IgD-negative memory B cell (primary cell): Measurements from ENCODE around the gene EYS. TPM values are rescaled to one million over a fixed set of nuclear protein-coding genes. Genes with fewer than 3 reads are reported as not detected.

Source experiments
- H3K27ac Mint-ChIP-seq, 3 donors: one replicate each; pipeline ENCODE4 v1.8.0; 2020 to 2022; ENCODE audit warnings: mild to moderate bottlenecking in 3 of 3, mixed read lengths in 3 of 3, moderate library complexity in 1 of 3
- H3K27me3 Mint-ChIP-seq: one replicate; pipeline ENCODE4 v1.8.0; 2021; ENCODE audit warnings: mixed read lengths
- H3K36me3 Mint-ChIP-seq: one replicate; pipeline ENCODE4 v1.8.0; 2020; ENCODE audit warnings: mild to moderate bottlenecking, mixed read lengths
- H3K4me1 Mint-ChIP-seq, 3 donors: one replicate each; pipeline ENCODE4 v1.8.0; 2020 to 2022; ENCODE audit warnings: mixed read lengths in 3 of 3, mild to moderate bottlenecking in 1 of 3
- H3K4me3 Mint-ChIP-seq, 4 donors: one replicate each; pipeline ENCODE4 v1.8.0; 2020 to 2022; ENCODE audit warnings: mild to moderate bottlenecking in 4 of 4, mixed read lengths in 4 of 4, moderate library complexity in 3 of 4
- H3K9me3 Mint-ChIP-seq, 3 donors: one replicate each; pipeline ENCODE4 v1.8.0; 2020 to 2021; ENCODE audit warnings: mixed read lengths in 3 of 3, mild to moderate bottlenecking in 1 of 3
- polyA plus RNA-seq: library from polyadenylated mRNA; unstranded; fragments of 300-500 nt; fragmentation: Illumina TruSeq; gene quantifications from one replicate; pipeline ENCODE4 v1.2.3, GENCODE V29; 2021

Gene EYS
- polyA plus RNA-seq, 1 donor from 2014 or later: 0.04 TPM

- Mint-ChIP-seq H3K27ac (no peak overlapping the region), H3K4me1 (no peaks in the 10 kb centered on the region), H3K4me3 (no peak overlapping the region), H3K9me3 (peaks cover 0 to 15% (median 0%) of the 10 kb centered on the region in 3 donors), H3K36me3 (no peaks in the 10 kb centered on the region), H3K27me3 (no peaks in the 10 kb centered on the region)
Observed at GRCh38 chr6:64838726-64839125, 868.3 kb downstream of the EYS start.

GRCh38 chr6:64831680-64832079 is 875.3 kb downstream of the EYS start:
- Mint-ChIP-seq H3K27me3 (no peaks in the 10 kb centered on the region), H3K4me1 (no peaks in the 10 kb centered on the region), H3K9me3 (peaks cover 0 to 4% (median 1%) of the 10 kb centered on the region in 3 donors), H3K27ac (no peak overlapping the region), H3K4me3 (no peak overlapping the region), H3K36me3 (no peaks in the 10 kb centered on the region)

DNA sequence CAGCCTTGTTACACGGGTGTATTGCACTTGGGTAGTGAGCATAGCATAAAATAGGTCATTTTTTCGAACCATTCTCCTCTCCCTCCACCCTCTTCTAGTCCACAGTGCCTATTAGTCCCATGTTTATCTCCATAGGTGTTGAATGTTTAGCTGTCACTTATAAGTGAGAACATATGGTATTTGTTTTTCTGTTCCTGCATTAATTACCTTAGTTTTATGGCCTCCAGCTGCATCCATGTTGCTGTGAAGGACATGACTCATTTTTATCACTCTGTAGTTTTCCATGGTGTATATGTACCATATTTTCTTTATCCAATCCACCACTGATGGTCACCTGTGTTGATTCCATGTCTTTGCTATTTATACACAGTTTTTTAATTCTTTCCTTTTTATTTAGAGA is 889.5 kb downstream of the EYS start:
- Mint-ChIP-seq H3K9me3 (peaks cover 0 to 5% (median 2%) of the 10 kb centered on the region in 3 donors), H3K36me3 (no peaks in the 10 kb centered on the region)

GRCh38 chr6:64815718-64816117 is 891.3 kb downstream of the EYS start:
- Mint-ChIP-seq H3K4me1 (no peaks in the 10 kb centered on the region), H3K27me3 (no peaks in the 10 kb centered on the region)

More for the DNA sequence above, 889.5 kb downstream of the EYS start:
- Mint-ChIP-seq H3K4me1 (no peaks in the 10 kb centered on the region), H3K27ac (no peak overlapping the region), H3K27me3 (no peaks in the 10 kb centered on the region), H3K4me3 (no peak overlapping the region)

DNA sequence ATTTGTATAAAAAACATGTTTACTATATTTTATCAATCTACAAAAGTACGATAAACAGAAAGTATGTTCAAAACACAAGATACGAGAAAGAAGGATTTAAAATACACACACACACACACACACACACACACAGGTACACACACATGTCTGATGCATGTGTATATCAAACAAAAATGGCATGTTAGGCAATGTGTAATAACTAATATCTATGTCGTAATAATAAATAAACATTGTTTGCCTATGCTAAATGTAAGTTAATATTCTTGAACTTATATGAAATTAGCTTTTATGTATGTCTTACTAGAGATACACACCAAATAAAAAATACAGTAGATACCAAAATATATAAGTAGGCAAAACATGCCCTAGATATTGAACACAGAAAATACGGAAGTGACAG is 894.9 kb downstream of the EYS start:
- no peak overlapping the region for H3K4me3 Mint-ChIP-seq
- no peaks in the 10 kb centered on the region for H3K27me3 Mint-ChIP-seq
- H3K4me1 Mint-ChIP-seq: no peaks in the 10 kb centered on the region
- H3K9me3 Mint-ChIP-seq: peaks cover 0 to 7% (median 0%) of the 10 kb centered on the region in 3 donors
- no peaks in the 10 kb centered on the region for H3K36me3 Mint-ChIP-seq
- no peak overlapping the region for H3K27ac Mint-ChIP-seq

More at GRCh38 chr6:64815718-64816117, 891.3 kb downstream of the EYS start:
- no peaks in the 10 kb centered on the region for H3K36me3 Mint-ChIP-seq
- H3K27ac Mint-ChIP-seq: no peak overlapping the region
- H3K9me3 Mint-ChIP-seq: peaks cover 0 to 3% (median 2%) of the 10 kb centered on the region in 3 donors
- no peak overlapping the region for H3K4me3 Mint-ChIP-seq

- no peak overlapping the region for H3K4me3 Mint-ChIP-seq
- H3K9me3 Mint-ChIP-seq: peaks cover 0 to 4% (median 0%) of the 10 kb centered on the region in 3 donors
- H3K4me1 Mint-ChIP-seq: no peaks in the 10 kb centered on the region
- H3K36me3 Mint-ChIP-seq: no peaks in the 10 kb centered on the region
- H3K27me3 Mint-ChIP-seq: no peaks in the 10 kb centered on the region
- no peak overlapping the region for H3K27ac Mint-ChIP-seq
Observed at GRCh38 chr6:64811119-64811518, 895.9 kb downstream of the EYS start.

GRCh38 chr6:64807785-64808184 is 899.2 kb downstream of the EYS start:
- H3K27me3 Mint-ChIP-seq: no peaks in the 10 kb centered on the region
- H3K9me3 Mint-ChIP-seq: peaks cover 0 to 4% (median 0%) of the 10 kb centered on the region in 3 donors
- no peak overlapping the region for H3K4me3 Mint-ChIP-seq
- no peak overlapping the region for H3K27ac Mint-ChIP-seq
- H3K4me1 Mint-ChIP-seq: no peaks in the 10 kb centered on the region
- H3K36me3 Mint-ChIP-seq: no peaks in the 10 kb centered on the region

- no peaks in the 10 kb centered on the region for H3K36me3 Mint-ChIP-seq
- no peak overlapping the region for H3K27ac Mint-ChIP-seq
- no peaks in the 10 kb centered on the region for H3K27me3 Mint-ChIP-seq
- H3K4me3 Mint-ChIP-seq: no peak overlapping the region
- H3K4me1 Mint-ChIP-seq: no peaks in the 10 kb centered on the region
- H3K9me3 Mint-ChIP-seq: no peaks in the 10 kb centered on the region
Observed at GRCh38 chr6:64803470-64804166, 903.4 kb downstream of the EYS start.

DNA sequence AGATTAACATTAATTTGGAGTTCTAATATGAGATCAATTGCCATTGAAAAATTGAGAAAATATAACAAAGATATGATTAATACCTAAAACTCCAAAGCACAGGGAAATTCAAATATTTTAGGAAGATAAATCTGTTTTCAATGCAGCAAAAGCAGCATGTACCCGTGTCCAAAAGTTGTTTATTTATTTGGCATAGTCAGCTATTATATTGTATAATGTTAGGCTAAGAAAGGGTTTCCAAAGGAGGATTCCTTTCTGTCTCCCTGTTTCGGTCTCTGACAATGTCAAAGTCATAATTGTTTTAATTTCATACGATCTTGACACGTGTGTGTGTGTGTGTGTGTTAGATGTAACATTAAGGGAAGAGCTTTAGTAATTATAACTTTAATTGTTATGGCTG is 914.5 kb downstream of the EYS start:
- Mint-ChIP-seq H3K36me3 (no peaks in the 10 kb centered on the region), H3K27ac (no peak overlapping the region), H3K27me3 (no peaks in the 10 kb centered on the region), H3K9me3 (peaks cover 0 to 19% (median 0%) of the 10 kb centered on the region in 3 donors), H3K4me1 (no peaks in the 10 kb centered on the region), H3K4me3 (no peak overlapping the region)

DNA sequence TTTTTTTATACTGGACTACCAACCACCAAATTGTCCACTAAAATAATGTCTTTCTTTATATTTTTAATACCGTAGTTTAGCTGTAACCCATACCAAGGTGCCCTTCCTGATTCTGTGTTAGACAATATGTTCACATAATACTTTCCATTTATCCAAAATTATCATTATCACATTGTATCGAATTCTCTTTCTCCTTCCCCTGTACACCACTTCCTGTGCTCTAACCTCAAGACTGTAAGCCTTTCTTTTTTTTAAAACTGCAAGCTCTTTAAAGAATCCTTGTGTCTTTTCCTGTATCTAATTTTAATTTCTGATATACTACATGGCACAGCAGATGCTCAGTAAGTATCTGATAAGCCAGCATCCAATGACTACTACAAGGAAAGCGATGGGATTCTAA is 917.5 kb downstream of the EYS start:
- H3K36me3 Mint-ChIP-seq: no peaks in the 10 kb centered on the region
- H3K27ac Mint-ChIP-seq: no peak overlapping the region
- no peaks in the 10 kb centered on the region for H3K27me3 Mint-ChIP-seq
- no peak overlapping the region for H3K4me3 Mint-ChIP-seq
- H3K4me1 Mint-ChIP-seq: no peaks in the 10 kb centered on the region
- peaks cover 0 to 14% (median 0%) of the 10 kb centered on the region in 3 donors for H3K9me3 Mint-ChIP-seq

DNA sequence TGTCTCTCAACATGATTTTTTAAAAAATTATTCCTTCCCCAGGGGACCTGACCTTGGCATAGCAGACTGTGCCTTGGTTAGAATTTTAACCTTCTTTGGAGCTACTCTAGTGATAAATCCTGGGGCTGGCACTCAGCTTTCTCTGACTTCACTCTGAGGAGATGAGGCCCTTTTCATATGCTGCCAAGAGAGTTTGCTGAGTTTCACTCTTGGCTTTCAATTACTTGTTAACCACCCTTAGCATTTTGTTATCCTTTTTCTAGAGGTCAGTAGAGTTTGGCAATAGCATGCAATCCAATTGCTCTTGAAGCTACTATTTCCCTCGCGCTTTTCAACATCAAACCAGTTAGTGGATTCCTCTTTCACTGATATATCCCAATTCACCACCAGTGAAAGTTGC is 920.3 kb downstream of the EYS start:
- Mint-ChIP-seq H3K9me3 (peaks cover 0 to 11% (median 0%) of the 10 kb centered on the region in 3 donors), H3K27ac (no peak overlapping the region), H3K4me1 (no peaks in the 10 kb centered on the region), H3K27me3 (no peaks in the 10 kb centered on the region), H3K4me3 (no peak overlapping the region), H3K36me3 (no peaks in the 10 kb centered on the region)

DNA sequence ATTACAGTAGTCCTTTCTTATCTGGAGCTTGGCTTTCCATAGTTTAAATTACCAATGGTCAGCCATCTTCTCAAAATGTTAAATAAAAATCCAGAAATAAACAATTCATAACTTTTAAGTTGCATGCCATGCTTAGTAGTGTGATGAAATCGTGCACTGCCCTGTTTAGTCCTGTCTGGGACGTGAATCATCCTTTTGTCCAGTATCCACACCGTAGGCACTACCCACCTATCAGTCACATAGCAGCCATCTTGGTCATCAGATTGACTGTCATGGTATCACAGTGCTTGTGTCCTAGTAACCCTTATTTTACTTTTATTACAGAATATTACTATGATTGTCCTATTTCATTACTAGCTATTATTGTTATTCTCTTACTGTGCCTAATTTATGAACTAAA is 924.1 kb downstream of the EYS start:
- Mint-ChIP-seq H3K36me3 (no peaks in the 10 kb centered on the region), H3K27ac (no peak overlapping the region), H3K4me3 (no peak overlapping the region), H3K27me3 (no peaks in the 10 kb centered on the region), H3K4me1 (no peaks in the 10 kb centered on the region), H3K9me3 (peaks cover 0 to 5% (median 4%) of the 10 kb centered on the region in 3 donors)

DNA sequence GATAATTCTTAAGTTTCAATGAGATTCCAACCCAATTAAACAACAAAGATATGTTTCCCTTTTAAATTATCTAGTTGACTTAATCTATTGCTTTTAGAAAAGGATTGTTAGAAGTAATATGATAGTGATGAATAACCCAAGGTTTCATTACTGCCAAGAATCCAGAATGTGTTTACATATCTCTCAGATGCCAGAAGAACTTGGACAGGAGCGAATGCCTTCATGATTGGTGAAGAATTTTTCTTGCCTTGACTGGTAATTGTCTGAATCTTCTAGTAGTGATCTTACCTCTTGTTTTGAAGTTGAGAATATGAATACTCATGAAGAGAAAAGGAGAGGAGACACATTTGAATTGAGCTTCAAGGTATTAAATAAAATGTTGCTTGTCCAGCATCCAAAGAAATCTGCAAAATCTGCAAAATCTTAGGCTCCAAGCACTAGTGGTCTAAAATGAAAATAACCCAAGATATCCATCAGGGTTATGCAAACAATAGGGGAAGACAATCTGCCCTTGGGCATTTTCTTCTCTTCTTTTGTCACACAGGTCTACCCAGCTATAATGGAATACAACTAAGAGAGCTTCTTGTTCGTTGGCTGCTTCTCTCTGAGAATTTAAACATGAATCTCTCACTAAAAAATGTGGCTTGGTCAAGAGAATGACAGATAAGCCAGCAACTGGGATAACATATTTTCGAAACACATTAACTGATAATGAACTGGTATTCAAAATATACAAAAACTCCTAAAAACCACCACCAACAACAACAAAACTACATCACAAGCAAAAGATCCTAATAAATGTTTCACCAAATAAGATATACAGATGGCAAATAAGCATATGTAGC is 928.9 kb downstream of the EYS start:
- Mint-ChIP-seq H3K27ac (no peak overlapping the region), H3K27me3 (no peaks in the 10 kb centered on the region), H3K9me3 (peaks cover 2 to 7% (median 5%) of the 10 kb centered on the region in 3 donors), H3K36me3 (no peaks in the 10 kb centered on the region), H3K4me1 (no peaks in the 10 kb centered on the region), H3K4me3 (no peak overlapping the region)

DNA sequence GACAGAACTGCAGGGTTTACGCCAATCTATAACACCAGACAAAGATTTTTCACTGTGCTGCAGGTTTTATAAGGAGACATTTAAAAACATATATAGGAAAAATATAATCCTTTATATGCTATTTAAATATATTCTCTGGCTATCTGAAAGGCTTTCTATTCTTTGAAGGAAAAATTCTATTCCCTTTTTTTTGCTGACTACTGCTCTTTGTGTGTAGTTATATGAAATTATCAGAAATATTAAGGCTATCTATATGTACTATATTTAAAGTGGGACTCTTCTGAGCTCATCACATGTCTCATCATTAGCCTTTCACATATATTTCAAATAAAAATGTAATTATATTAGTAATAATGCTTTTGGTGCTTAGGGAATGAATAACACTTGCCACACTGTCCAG is 930.7 kb downstream of the EYS start:
- Mint-ChIP-seq H3K4me3 (no peak overlapping the region), H3K9me3 (peaks cover 8 to 9% (median 9%) of the 10 kb centered on the region in 3 donors), H3K4me1 (no peaks in the 10 kb centered on the region), H3K36me3 (no peaks in the 10 kb centered on the region), H3K27me3 (no peaks in the 10 kb centered on the region), H3K27ac (no peak overlapping the region)

- Mint-ChIP-seq H3K4me3 (no peak overlapping the region), H3K27ac (no peak overlapping the region), H3K4me1 (no peaks in the 10 kb centered on the region), H3K9me3 (peaks cover 8 to 11% (median 11%) of the 10 kb centered on the region in 3 donors), H3K36me3 (no peaks in the 10 kb centered on the region), H3K27me3 (no peaks in the 10 kb centered on the region)
Observed at GRCh38 chr6:64774881-64775280, 932.1 kb downstream of the EYS start.
